Caco-2 (cell line): ENCODE measurements around the gene ACSL5. TPM values are rescaled to one million over a fixed set of nuclear protein-coding genes. Genes with fewer than 3 reads are reported as not detected.
A peak's percentile ranks its signal among the peaks of the same experiment; 100 is the strongest.

ENCODE experiments used
- BruUV-seq: library from RNA; stranded (reverse); fragments of 400-500 nt; replicated peaks from 2 replicates; lab custom pipeline; 2021; lab: Mats Ljungman, UMichigan
- CTCF ChIA-PET: fragments of 300-600 bp; sonication (Branson Sonifier 250); formaldehyde crosslinking; loops from one replicate; lab custom pipeline; 2022; ENCODE audit warnings: antibody characterized with exemption; lab: Charles Lee
- POLR2A ChIA-PET: fragments of 300-600 bp; sonication (Branson Sonifier 250); formaldehyde crosslinking; loops from one replicate; lab custom pipeline; 2022; ENCODE audit warnings: antibody characterized with exemption; lab: Charles Lee
- DNase-seq, 2 experiments: peaks; one replicate each; pipeline versions ENCODE4 v3.0.0 to v3.0.0-alpha.2; 2020 to 2022
- H3K27me3 ChIP-seq: replicated peaks from 2 replicates; pipeline ENCODE4 v1.6.0; 2011; ENCODE audit warnings: low read length; ENCODE audit not compliant: control insufficient read depth, insufficient read depth
- H3K36me3 ChIP-seq: 2 replicates; pipeline ENCODE4 v1.5.1; 2011; ENCODE audit warnings: low read length; ENCODE audit not compliant: control insufficient read depth, insufficient read depth
- H3K4me1 ChIP-seq: fragments of 250-450 bp; sonication (Bioruptor Pico); 2 replicates; pipeline ENCODE4 v1.5.1; 2020; ENCODE audit warnings: mild to moderate bottlenecking
- H3K4me3 ChIP-seq: 2 replicates; pipeline ENCODE4 v1.5.1; 2011; ENCODE audit warnings: low read depth, mild to moderate bottlenecking, control low read depth, low read length
- H3K9me3 ChIP-seq: fragments of 250-450 bp; sonication (Bioruptor Pico); 2 replicates; pipeline ENCODE4 v1.5.1; 2020; ENCODE audit warnings: mild to moderate bottlenecking, moderate library complexity
- H3K27ac Mint-ChIP-seq: one replicate; pipeline ENCODE4 v1.8.0; 2022; ENCODE audit warnings: mixed read lengths; ENCODE audit not compliant: unreplicated experiment
- H3K27me3 Mint-ChIP-seq: one replicate; pipeline ENCODE4 v1.8.0; 2022; ENCODE audit warnings: mixed read lengths; ENCODE audit not compliant: insufficient read depth, unreplicated experiment
- H3K36me3 Mint-ChIP-seq: one replicate; pipeline ENCODE4 v1.8.0; 2022; ENCODE audit warnings: mild to moderate bottlenecking, mixed read lengths; ENCODE audit not compliant: insufficient read depth, unreplicated experiment
- H3K4me1 Mint-ChIP-seq: one replicate; pipeline ENCODE4 v1.8.0; 2022; ENCODE audit warnings: low read depth, mixed read lengths; ENCODE audit not compliant: unreplicated experiment
- H3K4me3 Mint-ChIP-seq: one replicate; pipeline ENCODE4 v1.8.0; 2022; ENCODE audit warnings: mild to moderate bottlenecking, moderate library complexity, mixed read lengths; ENCODE audit not compliant: unreplicated experiment
- H3K9me3 Mint-ChIP-seq: one replicate; pipeline ENCODE4 v1.8.0; 2022; ENCODE audit warnings: mixed read lengths; ENCODE audit not compliant: unreplicated experiment
- CTCF ChIP-seq, 2 experiments: fragments of 200-600 bp in 1 of 2; IDR thresholded peaks; 1 replicate in 1 of 2; 2 replicates in 1 of 2; pipeline versions ENCODE4 v1.5.1 to v1.8.0; 2011 to 2022; ENCODE audit warnings: antibody characterized with exemption in 1 of 2, control low read depth in 1 of 2, inconsistent platforms in 1 of 2, low read depth in 1 of 2, low read length in 1 of 2, mild to moderate bottlenecking in 1 of 2, moderate library complexity in 1 of 2; ENCODE audit not compliant: insufficient read depth in 1 of 2, severe bottlenecking in 1 of 2, unreplicated experiment in 1 of 2
- intact Hi-C: fragments of 100-400 bp; cut with micrococcal nuclease; formaldehyde crosslinking; loops from one replicate; pipeline ENCODE4 v1.10.0; 2022; ENCODE audit not compliant: unreplicated experiment
- total RNA-seq: library from RNA; stranded (reverse); gene quantifications from 2 replicates; pipeline ENCODE4 v1.2.3, GENCODE V29; 2022

ACSL5 gene
- total RNA-seq, 1 experiment from 2014 or later = 46.6 TPM

- no peak for TF ChIP-seq CTCF (IDR thresholded peaks at IDR 0.05; ENCODE audit: insufficient read depth in 1 of 2, low read depth in 1 of 2, low read length in 1 of 2, severe bottlenecking in 1 of 2, unreplicated experiment in 1 of 2)
- no peak overlapping the region for H3K4me3 Mint-ChIP-seq
- ChIA-PET CTCF (no interaction called here), POLR2A (no interaction called here)
- Histone ChIP-seq H3K27me3 (no peaks in the 10 kb centered on the region), H3K4me1 (no peaks in the 10 kb centered on the region), H3K9me3 (no peaks in the 10 kb centered on the region), H3K36me3 (no peaks in the 10 kb centered on the region), H3K4me3 (no peak overlapping the region)
- DNase-seq = peak in 1 of 2 experiments; percentile 12
- H3K9me3 Mint-ChIP-seq = no peaks in the 10 kb centered on the region
- no peaks in the 10 kb centered on the region for H3K27me3 Mint-ChIP-seq
- no peaks in the 10 kb centered on the region for H3K4me1 Mint-ChIP-seq
- no TSS peak for BruUV-seq
- intact Hi-C loops = no loop called here
- no peaks in the 10 kb centered on the region for H3K36me3 Mint-ChIP-seq
- H3K27ac Mint-ChIP-seq = no peak overlapping the region
Measured at GRCh38 chr10:112347709-112348671, 25.9 kb upstream of the ACSL5 start.

DNA sequence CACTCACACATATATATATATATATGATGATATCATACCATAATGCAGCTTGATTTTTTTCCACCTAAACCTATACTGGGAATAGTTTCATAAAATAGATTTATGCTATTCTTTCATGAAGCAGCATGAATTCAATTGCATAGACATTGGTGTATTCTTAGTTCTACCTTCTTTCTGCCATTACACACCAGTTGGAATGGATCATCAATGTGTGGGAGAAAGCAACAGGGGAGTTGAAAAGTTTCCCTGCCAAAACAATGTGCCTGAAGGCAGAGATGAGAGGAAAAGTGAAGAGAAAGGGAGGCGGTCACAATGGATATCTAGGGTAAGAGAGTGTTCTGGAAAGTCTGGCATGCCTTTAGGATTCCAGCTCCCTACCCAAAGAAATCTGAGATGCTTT lies 25.2 kb upstream of the ACSL5 start:
- H3K9me3 Mint-ChIP-seq = no peaks in the 10 kb centered on the region
- POLR2A ChIA-PET = no interaction called here
- no peaks in the 10 kb centered on the region for H3K4me1 Mint-ChIP-seq
- H3K27me3 Mint-ChIP-seq = no peaks in the 10 kb centered on the region
- no peak overlapping the region for H3K4me3 Mint-ChIP-seq
- no peaks in the 10 kb centered on the region for H3K36me3 Mint-ChIP-seq
- no peak overlapping the region for H3K4me3 ChIP-seq
- CTCF ChIA-PET = no interaction called here
- no peaks in the 10 kb centered on the region for H3K36me3 ChIP-seq
- no TSS peak for BruUV-seq
- no peak for TF ChIP-seq CTCF (IDR thresholded peaks at IDR 0.05; ENCODE audit: insufficient read depth in 1 of 2, low read depth in 1 of 2, low read length in 1 of 2, severe bottlenecking in 1 of 2, unreplicated experiment in 1 of 2)
- no peak for DNase-seq
- H3K27me3 ChIP-seq = no peaks in the 10 kb centered on the region
- H3K4me1 ChIP-seq = no peaks in the 10 kb centered on the region
- no peak overlapping the region for H3K27ac Mint-ChIP-seq
- no peaks in the 10 kb centered on the region for H3K9me3 ChIP-seq
- intact Hi-C loops = no loop called here

- intact Hi-C loops = no loop called here
- ChIA-PET CTCF (no interaction called here), POLR2A (no interaction called here)
- Mint-ChIP-seq H3K4me1 (no peaks in the 10 kb centered on the region), H3K36me3 (no peaks in the 10 kb centered on the region), H3K27me3 (no peaks in the 10 kb centered on the region), H3K27ac (no peak overlapping the region), H3K4me3 (no peak overlapping the region), H3K9me3 (no peaks in the 10 kb centered on the region)
- no peaks in the 10 kb centered on the region for H3K9me3 ChIP-seq
- H3K4me1 ChIP-seq = no peaks in the 10 kb centered on the region
- TF ChIP-seq CTCF (IDR thresholded peaks at IDR 0.05; ENCODE audit: insufficient read depth in 1 of 2, low read depth in 1 of 2, low read length in 1 of 2, severe bottlenecking in 1 of 2, unreplicated experiment in 1 of 2) = no peak
- DNase-seq = peak in 1 of 2 experiments; percentile 15
- no TSS peak for BruUV-seq
- no peaks in the 10 kb centered on the region for H3K36me3 ChIP-seq
- no peaks in the 10 kb centered on the region for H3K27me3 ChIP-seq
- H3K4me3 ChIP-seq = no peak overlapping the region
Measured at GRCh38 chr10:112349521-112350085, 24.3 kb upstream of the ACSL5 start.
